Muscle of leg (tissue), 11 donors: ENCODE measurements around the gene CNNM2. TPM values are rescaled to one million over a fixed set of nuclear protein-coding genes. Genes with fewer than 3 reads are reported as not detected.
"Not testable (repeated sequence)": the region's sequence is repeated elsewhere in the genome, so short reads cannot be mapped to it uniquely, and the experiment has no call there.

Experiments
- DNase-seq: peaks from one replicate; pipeline ENCODE4 v3.0.0; 2013
- H3K27ac ChIP-seq: one replicate; pipeline ENCODE4 v1.5.1; 2013; ENCODE audit warnings: mild to moderate bottlenecking, low read length, control low read depth
- H3K27me3 ChIP-seq: one replicate; pipeline ENCODE4 v1.6.1; 2013; ENCODE audit warnings: low read length; ENCODE audit not compliant: control insufficient read depth, insufficient read depth
- H3K36me3 ChIP-seq: one replicate; pipeline ENCODE4 v1.6.1; 2013; ENCODE audit warnings: low read length; ENCODE audit not compliant: control insufficient read depth, insufficient read depth
- H3K4me1 ChIP-seq: one replicate; pipeline ENCODE4 v1.6.1; 2013; ENCODE audit warnings: low read length; ENCODE audit not compliant: control insufficient read depth, insufficient read depth
- H3K4me3 ChIP-seq: one replicate; pipeline ENCODE4 v1.5.1; 2013; ENCODE audit warnings: low read length, control low read depth
- H3K9me3 ChIP-seq: replicated peaks from 2 replicates; pipeline ENCODE4 v1.6.1; 2013; ENCODE audit warnings: low read depth, low read length; ENCODE audit not compliant: control insufficient read depth
- WGBS: methylation state at CpG from one replicate; pipeline ENCODE4 v1.1.5; 2013; ENCODE audit warnings: missing lambda C conversion rate; ENCODE audit not compliant: insufficient coverage; 5-methylcytosine and 5-hydroxymethylcytosine counted together
- polyA plus RNA-seq, 8 donors: library from polyadenylated mRNA; unstranded; fragments of 120-200 nt; gene quantifications; one replicate each; pipeline versions ENCODE4 v1.2.1 to v1.2.3, GENCODE V29; 2013; ENCODE audit warnings: inconsistent platforms in 1 of 8, low replicate concordance in 1 of 8; ENCODE audit not compliant: insufficient read length in 8 of 8, insufficient read depth in 1 of 8
- total RNA-seq: library from RNA; stranded (reverse); fragments of 120-200 nt; gene quantifications from one replicate; pipeline ENCODE4 v1.2.4, GENCODE V29; 2013

CNNM2 gene
- total and polyA plus RNA-seq, 9 donors, result 2.0 to 4.2 (median 3.5) TPM

DNA sequence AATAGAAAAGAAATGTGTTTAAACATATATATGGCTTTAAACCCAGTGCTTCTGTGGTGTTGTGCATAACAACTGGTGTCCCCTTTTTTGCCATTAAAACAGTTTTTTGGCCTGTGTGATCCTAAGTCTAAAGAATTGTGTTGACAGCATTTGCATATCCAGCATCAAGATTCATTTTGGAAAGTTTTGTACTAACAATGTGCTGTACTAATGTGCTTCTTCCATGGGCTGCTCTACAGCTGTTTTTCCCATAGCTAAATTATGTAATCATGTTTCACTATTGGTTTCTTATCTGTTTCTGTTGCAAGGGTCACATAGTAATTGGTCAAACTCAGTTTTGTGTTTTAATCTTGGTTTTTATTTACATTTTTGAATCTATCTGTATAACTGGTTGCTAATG lies 5.5 kb downstream of the CNNM2 start:
- H3K27me3 ChIP-seq, result peaks cover 9% of the 10 kb centered on the region

DNA sequence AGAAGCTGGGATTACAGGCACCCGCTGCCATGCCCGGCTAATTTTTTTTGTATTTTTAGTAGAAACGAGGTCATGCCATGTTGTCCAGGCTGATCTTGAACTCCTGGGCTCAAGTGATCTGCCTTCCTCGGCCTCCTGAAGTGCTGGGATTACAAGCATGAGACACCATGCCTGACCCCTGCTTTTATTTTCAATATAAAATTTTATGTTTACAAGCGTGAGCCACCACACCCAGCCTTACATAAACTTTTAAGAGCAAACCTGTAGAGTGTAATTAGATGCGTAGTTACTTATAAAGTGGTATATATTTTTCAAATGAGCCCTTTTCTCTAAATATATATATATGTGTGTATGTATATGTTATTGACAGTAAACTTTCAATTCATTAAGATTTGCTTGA lies 8.7 kb downstream of the CNNM2 start:
- Histone ChIP-seq H3K4me1 (no peaks in the 10 kb centered on the region), H3K36me3 (peaks cover 4% of the 10 kb centered on the region), H3K9me3 (no peaks in the 10 kb centered on the region), H3K27ac (no peak overlapping the region), H3K27me3 (no peaks in the 10 kb centered on the region), H3K4me3 (no peak overlapping the region)
- DNase-seq, result no peak
- WGBS, result no CpG with 5 or more reads among the region's 6 CpGs

More for the DNA sequence above, 5.5 kb downstream of the CNNM2 start:
- DNase-seq, result no peak
- H3K27ac ChIP-seq, result no peak overlapping the region
- H3K9me3 ChIP-seq, result no peaks in the 10 kb centered on the region
- peaks cover 4% of the 10 kb centered on the region for H3K36me3 ChIP-seq
- no peak overlapping the region for H3K4me3 ChIP-seq
- peaks cover 13% of the 10 kb centered on the region for H3K4me1 ChIP-seq

DNA sequence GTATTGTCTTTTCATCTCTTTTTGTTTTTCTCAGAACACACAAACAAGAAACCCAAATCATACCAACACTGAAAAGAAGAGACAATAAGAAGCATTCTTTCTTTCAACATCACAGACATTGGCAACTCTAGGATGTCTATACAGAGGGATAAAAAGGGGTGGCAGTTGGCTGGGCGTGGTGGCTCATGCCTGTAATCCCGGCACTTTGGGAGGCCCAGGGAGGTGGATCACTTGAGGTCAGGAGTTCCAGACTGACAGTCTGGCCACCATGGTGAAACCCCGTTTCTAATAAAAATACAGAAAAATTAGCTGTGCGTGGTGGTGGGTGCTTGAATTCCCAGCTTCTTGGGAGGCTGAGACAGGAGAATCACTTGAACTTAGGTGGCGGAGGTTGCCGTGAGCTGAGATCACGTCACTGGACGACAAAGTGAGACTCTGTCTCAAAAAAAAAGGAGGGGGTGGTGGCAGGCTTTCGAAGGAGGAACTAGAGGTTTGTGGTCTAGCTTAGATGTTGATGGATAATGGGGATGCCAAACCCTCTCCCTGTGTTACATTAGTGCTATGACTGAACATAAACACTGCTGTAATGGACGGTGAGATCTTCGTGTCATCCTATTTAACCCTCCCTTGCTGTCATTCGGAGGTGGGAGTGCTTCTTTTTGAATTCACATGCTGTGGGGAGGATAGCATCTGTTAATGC lies 9.4 kb downstream of the CNNM2 start:
- 74% methylated on average over 7 of the region's 12 CpGs for WGBS
- Histone ChIP-seq H3K4me1 (no peaks in the 10 kb centered on the region), H3K4me3 (no peak overlapping the region), H3K27ac (no peak overlapping the region), H3K27me3 (no peaks in the 10 kb centered on the region), H3K36me3 (peaks cover 4% of the 10 kb centered on the region), H3K9me3 (no peaks in the 10 kb centered on the region)
- DNase-seq, result no peak

DNA sequence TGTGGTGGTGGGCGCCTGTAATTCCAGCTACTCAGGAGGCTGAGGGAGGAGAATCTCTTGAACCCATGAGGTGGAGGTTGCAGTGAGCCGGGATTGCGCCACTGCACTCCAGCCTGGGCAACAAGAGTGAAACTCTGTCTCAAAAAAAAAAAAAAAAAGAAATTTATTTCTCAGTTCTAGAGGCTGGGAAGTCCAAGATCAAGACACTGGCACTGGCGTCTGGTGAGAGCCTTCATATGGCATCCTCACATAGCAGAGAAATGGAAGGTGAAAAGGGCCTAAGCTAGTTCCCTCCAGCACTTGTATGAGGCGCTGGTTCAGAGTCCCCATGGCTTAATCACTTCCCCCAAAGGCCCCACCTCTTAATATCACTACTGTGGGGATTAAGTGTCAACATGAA lies 10.3 kb downstream of the CNNM2 start:
- not testable (repeated sequence) for H3K4me1 ChIP-seq, H3K4me3 ChIP-seq, H3K27ac ChIP-seq, H3K9me3 ChIP-seq, H3K36me3 ChIP-seq, H3K27me3 ChIP-seq, DNase-seq
- WGBS, result no CpG with 5 or more reads among the region's 5 CpGs

DNA sequence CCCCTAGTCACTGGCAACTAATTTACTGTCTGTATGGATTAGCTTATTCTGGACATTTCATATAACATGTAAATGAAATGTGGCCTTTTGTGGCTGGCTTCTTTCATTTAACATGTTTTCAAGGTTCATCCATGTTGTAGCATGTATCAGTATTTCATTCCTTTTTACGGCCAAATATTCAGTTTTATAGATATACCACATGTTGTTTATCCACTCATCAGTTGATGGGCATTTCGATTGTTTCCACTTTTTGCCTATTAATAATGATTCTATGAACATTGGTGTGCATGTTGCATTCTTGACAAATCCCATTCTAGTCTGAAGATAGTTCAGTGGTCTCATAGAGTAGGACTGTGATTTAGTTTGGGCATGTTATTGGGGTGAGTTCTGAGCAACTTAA lies 12.6 kb downstream of the CNNM2 start:
- no CpG with 5 or more reads among the region's 2 CpGs for WGBS
- H3K27ac ChIP-seq, result no peak overlapping the region
- H3K36me3 ChIP-seq, result peaks cover 4% of the 10 kb centered on the region
- DNase-seq, result no peak
- no peak overlapping the region for H3K4me3 ChIP-seq
- H3K27me3 ChIP-seq, result no peaks in the 10 kb centered on the region
- H3K4me1 ChIP-seq, result no peaks in the 10 kb centered on the region
- H3K9me3 ChIP-seq, result no peaks in the 10 kb centered on the region

DNA sequence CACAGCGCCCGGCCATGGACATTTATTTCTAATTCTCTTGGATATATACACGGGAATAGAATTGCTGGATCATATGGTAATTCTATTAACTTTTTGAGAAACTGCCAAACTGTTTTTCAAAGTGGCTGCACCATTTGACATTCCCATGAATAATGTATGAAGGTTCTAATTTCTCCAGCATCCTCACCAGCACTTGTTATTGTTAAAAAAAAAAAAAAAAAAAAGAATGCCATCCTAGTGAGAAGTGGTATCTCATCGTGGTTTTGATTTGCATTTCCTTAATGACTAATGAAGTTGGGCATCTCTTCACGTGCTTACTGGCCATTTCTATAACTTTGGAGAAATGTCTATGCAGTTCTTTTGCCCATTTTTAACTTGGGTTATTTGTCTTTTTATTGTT lies 13.5 kb downstream of the CNNM2 start:
- Histone ChIP-seq H3K27ac (no peak overlapping the region), H3K4me1 (no peaks in the 10 kb centered on the region), H3K4me3 (no peak overlapping the region), H3K36me3 (peaks cover 4% of the 10 kb centered on the region), H3K27me3 (no peaks in the 10 kb centered on the region), H3K9me3 (no peaks in the 10 kb centered on the region)
- WGBS, result 100% methylated on average over 1 of the region's 5 CpGs
- no peak for DNase-seq

DNA sequence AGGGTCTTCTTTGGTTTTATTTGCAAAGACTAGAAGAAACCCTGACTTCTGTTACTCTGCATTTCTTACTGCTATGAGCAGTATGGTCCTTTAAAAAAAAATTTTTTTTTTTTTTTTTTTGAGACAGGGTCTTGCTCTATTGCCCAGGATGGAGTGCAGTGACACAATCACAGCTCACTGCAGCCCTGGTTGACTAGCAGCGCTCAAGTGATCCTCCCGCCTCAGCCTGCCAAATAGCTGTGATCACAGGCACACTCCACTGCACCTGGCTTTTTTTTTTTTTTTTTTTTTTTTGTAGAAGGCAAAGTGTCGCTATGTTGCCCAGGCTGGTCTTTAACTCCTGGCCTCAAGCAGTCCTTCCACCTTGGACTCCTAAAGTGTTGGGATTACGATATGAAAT lies 17.4 kb downstream of the CNNM2 start:
- 94% methylated on average over 2 of the region's 4 CpGs for WGBS
- Histone ChIP-seq H3K36me3 (no peaks in the 10 kb centered on the region), H3K27ac (no peak overlapping the region), H3K27me3 (no peaks in the 10 kb centered on the region), H3K4me1 (no peaks in the 10 kb centered on the region), H3K4me3 (no peak overlapping the region), H3K9me3 (no peaks in the 10 kb centered on the region)
- DNase-seq, result no peak

DNA sequence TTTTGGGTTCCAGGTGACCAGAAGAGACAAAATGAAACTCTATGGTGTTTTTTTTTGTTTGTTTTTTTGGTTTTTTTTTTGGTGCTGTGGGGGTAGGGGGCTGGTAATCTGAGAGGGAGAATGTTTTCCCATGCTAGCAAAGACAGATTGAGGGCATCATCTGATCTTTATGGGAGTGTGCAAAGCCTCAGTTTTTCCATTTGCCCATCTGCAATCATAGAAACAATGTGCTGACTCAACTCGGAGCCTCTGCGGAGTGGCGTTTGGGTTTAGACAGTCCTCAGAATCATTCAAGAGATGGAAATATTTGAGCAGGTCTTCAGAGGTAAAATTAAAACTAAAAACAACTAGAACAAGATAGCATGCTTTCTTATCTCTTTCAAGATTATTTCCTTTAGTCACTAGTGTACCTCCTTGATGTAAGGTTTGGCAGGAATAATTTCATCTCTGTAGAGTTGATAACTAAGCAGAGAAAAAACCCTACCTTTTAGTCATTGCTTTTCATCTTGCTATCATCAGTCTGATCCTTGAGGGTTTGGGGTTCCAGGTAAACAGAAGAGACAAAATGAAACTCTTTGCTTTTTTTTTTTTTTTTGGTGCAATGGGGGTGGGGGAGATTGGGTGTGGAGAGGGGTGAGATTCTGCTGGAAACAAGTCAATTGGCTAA lies 18.0 kb downstream of the CNNM2 start:
- no peak for DNase-seq
- H3K27ac ChIP-seq, result no peak overlapping the region
- H3K4me3 ChIP-seq, result no peak overlapping the region
- no peaks in the 10 kb centered on the region for H3K27me3 ChIP-seq
- no peaks in the 10 kb centered on the region for H3K4me1 ChIP-seq
- no peaks in the 10 kb centered on the region for H3K36me3 ChIP-seq
- no CpG with 5 or more reads among the region's 3 CpGs for WGBS
- no peaks in the 10 kb centered on the region for H3K9me3 ChIP-seq

DNA sequence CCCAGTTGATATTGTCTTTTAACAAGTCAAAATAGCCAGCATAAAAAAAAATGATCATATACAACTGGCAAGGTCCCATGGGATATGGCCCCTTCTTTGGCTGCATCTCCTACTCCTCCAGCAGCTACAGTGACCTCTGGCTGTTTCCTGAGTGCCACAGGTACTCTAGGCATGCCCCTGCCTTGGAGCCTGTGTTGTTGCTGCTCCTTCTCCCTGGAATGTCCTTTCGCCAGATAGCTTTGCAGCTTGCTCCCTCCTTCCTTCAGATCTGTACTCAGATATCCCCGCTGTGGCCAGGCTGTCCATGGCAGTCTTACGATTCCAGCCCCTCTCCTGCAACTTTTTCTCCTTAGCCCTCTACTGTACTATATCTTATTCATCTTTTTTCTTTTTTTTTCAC lies 23.3 kb downstream of the CNNM2 start:
- no peaks in the 10 kb centered on the region for H3K4me1 ChIP-seq
- no peaks in the 10 kb centered on the region for H3K36me3 ChIP-seq
- DNase-seq, result no peak
- no peak overlapping the region for H3K4me3 ChIP-seq
- no peak overlapping the region for H3K27ac ChIP-seq
- 95% methylated on average over 3 of the region's 3 CpGs for WGBS
- no peaks in the 10 kb centered on the region for H3K27me3 ChIP-seq
- no peaks in the 10 kb centered on the region for H3K9me3 ChIP-seq

DNA sequence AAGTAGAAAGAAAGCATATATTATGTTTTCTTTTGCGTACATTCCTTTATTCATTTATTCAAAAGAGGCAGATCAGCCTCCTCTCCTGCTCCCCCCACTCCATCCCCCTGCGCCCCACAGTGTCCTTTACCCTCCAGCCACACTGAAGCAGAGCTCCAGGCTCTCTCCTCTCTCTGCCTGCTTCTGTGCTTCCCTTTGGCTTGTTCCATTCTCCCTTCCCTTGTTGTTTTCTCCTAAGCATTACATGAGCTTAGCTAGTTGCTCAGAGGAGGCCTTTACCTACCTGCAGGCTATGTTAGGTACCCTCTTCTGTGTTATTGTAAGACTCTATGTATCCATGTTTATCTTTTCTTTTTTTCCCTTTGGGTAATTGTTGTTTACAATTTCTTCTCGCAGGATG lies 27.4 kb downstream of the CNNM2 start:
- Histone ChIP-seq H3K27me3 (no peaks in the 10 kb centered on the region), H3K27ac (no peak overlapping the region), H3K4me1 (no peaks in the 10 kb centered on the region), H3K36me3 (no peaks in the 10 kb centered on the region), H3K9me3 (no peaks in the 10 kb centered on the region), H3K4me3 (no peak overlapping the region)
- 100% methylated on average over 1 of the region's 3 CpGs for WGBS
- DNase-seq, result no peak
